Stimulated activated CD4-positive, alpha-beta T cell treated with anti-CD3 and anti-CD28 coated beads, TNF-alpha, amount 100 ng/mL, for 1 hour (primary cell): ENCODE measurements around the gene GALNT17.

Source experiments
- DNase-seq, 3 donors: peaks; one replicate each; pipeline ENCODE4 v3.0.0-alpha.2; 2020; ENCODE audit warnings: low read depth in 3 of 3, low spot score in 1 of 3

The GALNT17 gene

GRCh38 chr7:71281261-71281660 lies 149.3 kb downstream of the GALNT17 start:
- DNase-seq: no peak

GRCh38 chr7:71283802-71284201 lies 151.9 kb downstream of the GALNT17 start:
- no peak for DNase-seq

GRCh38 chr7:71285571-71286145 lies 153.7 kb downstream of the GALNT17 start:
- no peak for DNase-seq

- DNase-seq: no peak
Observed at GRCh38 chr7:71286336-71286735, 154.4 kb downstream of the GALNT17 start.

GRCh38 chr7:71286924-71287323 lies 155.0 kb downstream of the GALNT17 start:
- DNase-seq: no peak

GRCh38 chr7:71290452-71290851 lies 158.5 kb downstream of the GALNT17 start:
- DNase-seq: no peak

- DNase-seq: no peak
Observed at GRCh38 chr7:71298378-71298777, 166.4 kb downstream of the GALNT17 start.

- no peak for DNase-seq
Observed at GRCh38 chr7:71300086-71300485, 168.1 kb downstream of the GALNT17 start.

GRCh38 chr7:71300603-71301002 lies 168.7 kb downstream of the GALNT17 start:
- no peak for DNase-seq

GRCh38 chr7:71301167-71301566 lies 169.2 kb downstream of the GALNT17 start:
- DNase-seq: no peak

GRCh38 chr7:71303566-71303965 lies 171.6 kb downstream of the GALNT17 start:
- no peak for DNase-seq

GRCh38 chr7:71308096-71308495 lies 176.2 kb downstream of the GALNT17 start:
- DNase-seq: no peak

- no peak for DNase-seq
Observed at GRCh38 chr7:71311576-71311975, 179.6 kb downstream of the GALNT17 start.

GRCh38 chr7:71312755-71313490 lies 181.0 kb downstream of the GALNT17 start:
- DNase-seq: no peak

GRCh38 chr7:71313553-71313952 lies 181.6 kb downstream of the GALNT17 start:
- no peak for DNase-seq

GRCh38 chr7:71320916-71321315 lies 189.0 kb downstream of the GALNT17 start:
- DNase-seq: no peak

GRCh38 chr7:71322201-71322600 lies 190.3 kb downstream of the GALNT17 start:
- DNase-seq: no peak

- no peak for DNase-seq
Observed at GRCh38 chr7:71323726-71324125, 191.8 kb downstream of the GALNT17 start.

GRCh38 chr7:71325151-71325550 lies 193.2 kb downstream of the GALNT17 start:
- DNase-seq: no peak

GRCh38 chr7:71326595-71326994 lies 194.7 kb downstream of the GALNT17 start:
- no peak for DNase-seq

- no peak for DNase-seq
Observed at GRCh38 chr7:71327946-71328345, 196.0 kb downstream of the GALNT17 start.

- DNase-seq: no peak
Observed at GRCh38 chr7:71329030-71329660, 197.2 kb downstream of the GALNT17 start.
